ENCODE measurements around the gene PSMF1.
A peak's percentile ranks its signal among the peaks of the same experiment; 100 is the strongest.

Gene PSMF1

GRCh38 chr20:1102016-1102415 lies 16.4 kb upstream of the PSMF1 start:
- H3K27me3 ChIP-seq (ENCODE audit: control insufficient read depth, insufficient read depth, low read length), result no peaks in the 10 kb centered on the region

DNA sequence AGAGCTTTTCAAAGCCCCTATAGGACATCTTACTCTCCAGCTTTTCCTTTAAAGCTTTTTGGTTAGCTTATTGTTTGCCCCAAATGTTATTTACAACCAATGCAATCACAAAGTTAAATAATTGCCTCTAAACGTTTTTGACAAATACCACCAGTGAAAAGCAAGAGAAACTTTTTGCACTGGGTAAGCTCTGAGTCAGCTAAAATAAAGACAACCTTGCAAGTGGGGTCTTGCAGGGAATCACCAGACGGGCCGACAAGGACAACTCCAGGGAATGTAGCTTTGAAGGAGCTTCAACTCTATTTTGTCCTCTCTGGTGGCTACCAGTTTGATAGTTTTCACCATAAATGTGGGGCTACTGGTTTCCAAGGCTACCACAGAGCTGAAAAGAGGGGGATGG lies 14.7 kb upstream of the PSMF1 start:
- H3K4me3 ChIP-seq (ENCODE audit: low read depth, low read length), result no peak overlapping the region
- no peaks in the 10 kb centered on the region for H3K36me3 ChIP-seq (ENCODE audit: control insufficient read depth, insufficient read depth, low read length)
- H3K9me3 ChIP-seq (ENCODE audit: control insufficient read depth, insufficient read depth, low read length), result no peaks in the 10 kb centered on the region
- H3K27me3 ChIP-seq (ENCODE audit: control insufficient read depth, insufficient read depth, low read length), result no peaks in the 10 kb centered on the region
- no peaks in the 10 kb centered on the region for H3K4me1 ChIP-seq (ENCODE audit: control insufficient read depth, insufficient read depth, low read length)
- no peak overlapping the region for H3K9ac ChIP-seq (ENCODE audit: low read depth, low read length)

More at GRCh38 chr20:1102016-1102415, 16.4 kb upstream of the PSMF1 start:
- no peak overlapping the region for H3K9ac ChIP-seq (ENCODE audit: low read depth, low read length)
- no peak overlapping the region for H3K4me3 ChIP-seq (ENCODE audit: low read depth, low read length)
- H3K4me1 ChIP-seq (ENCODE audit: control insufficient read depth, insufficient read depth, low read length), result no peaks in the 10 kb centered on the region
- H3K9me3 ChIP-seq (ENCODE audit: control insufficient read depth, insufficient read depth, low read length), result no peaks in the 10 kb centered on the region
- no peaks in the 10 kb centered on the region for H3K36me3 ChIP-seq (ENCODE audit: control insufficient read depth, insufficient read depth, low read length)

GRCh38 chr20:1105599-1106194 lies 12.7 kb upstream of the PSMF1 start:
- no peaks in the 10 kb centered on the region for H3K9me3 ChIP-seq (ENCODE audit: control insufficient read depth, insufficient read depth, low read length)
- H3K36me3 ChIP-seq (ENCODE audit: control insufficient read depth, insufficient read depth, low read length), result no peaks in the 10 kb centered on the region
- H3K27me3 ChIP-seq (ENCODE audit: control insufficient read depth, insufficient read depth, low read length), result no peaks in the 10 kb centered on the region
- H3K9ac ChIP-seq (ENCODE audit: low read depth, low read length), result no peak overlapping the region
- no peaks in the 10 kb centered on the region for H3K4me1 ChIP-seq (ENCODE audit: control insufficient read depth, insufficient read depth, low read length)
- H3K4me3 ChIP-seq (ENCODE audit: low read depth, low read length), result no peak overlapping the region

DNA sequence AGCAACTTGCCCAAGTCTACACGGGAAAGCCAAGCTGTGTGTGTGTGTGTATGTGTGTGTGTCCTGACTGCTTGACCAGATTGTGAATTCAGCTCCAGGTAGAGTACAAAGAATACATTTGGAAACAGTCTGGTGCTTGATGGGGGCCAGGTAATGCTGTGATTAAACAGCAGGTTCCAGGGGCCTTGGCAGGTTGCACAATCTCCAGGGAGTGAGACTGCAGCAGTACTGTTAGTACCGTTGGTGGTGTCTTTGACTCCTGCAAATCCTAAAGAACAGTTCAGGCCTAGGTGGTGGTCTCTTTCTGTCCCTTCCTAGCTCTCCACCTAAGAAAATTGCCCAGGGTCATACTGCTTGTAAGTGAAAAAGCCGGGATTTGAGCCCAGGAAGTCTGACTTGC lies 11.2 kb upstream of the PSMF1 start:
- no peak overlapping the region for H3K9ac ChIP-seq (ENCODE audit: low read depth, low read length)
- no peaks in the 10 kb centered on the region for H3K4me1 ChIP-seq (ENCODE audit: control insufficient read depth, insufficient read depth, low read length)
- no peaks in the 10 kb centered on the region for H3K36me3 ChIP-seq (ENCODE audit: control insufficient read depth, insufficient read depth, low read length)
- no peaks in the 10 kb centered on the region for H3K27me3 ChIP-seq (ENCODE audit: control insufficient read depth, insufficient read depth, low read length)
- H3K9me3 ChIP-seq (ENCODE audit: control insufficient read depth, insufficient read depth, low read length), result no peaks in the 10 kb centered on the region
- H3K4me3 ChIP-seq (ENCODE audit: low read depth, low read length), result no peak overlapping the region

GRCh38 chr20:1108437-1108920 lies 9.9 kb upstream of the PSMF1 start:
- H3K27me3 ChIP-seq (ENCODE audit: control insufficient read depth, insufficient read depth, low read length), result no peaks in the 10 kb centered on the region
- H3K36me3 ChIP-seq (ENCODE audit: control insufficient read depth, insufficient read depth, low read length), result no peaks in the 10 kb centered on the region
- no peaks in the 10 kb centered on the region for H3K9me3 ChIP-seq (ENCODE audit: control insufficient read depth, insufficient read depth, low read length)
- no peak overlapping the region for H3K9ac ChIP-seq (ENCODE audit: low read depth, low read length)
- H3K4me3 ChIP-seq (ENCODE audit: low read depth, low read length), result no peak overlapping the region
- H3K4me1 ChIP-seq (ENCODE audit: control insufficient read depth, insufficient read depth, low read length), result no peaks in the 10 kb centered on the region

DNA sequence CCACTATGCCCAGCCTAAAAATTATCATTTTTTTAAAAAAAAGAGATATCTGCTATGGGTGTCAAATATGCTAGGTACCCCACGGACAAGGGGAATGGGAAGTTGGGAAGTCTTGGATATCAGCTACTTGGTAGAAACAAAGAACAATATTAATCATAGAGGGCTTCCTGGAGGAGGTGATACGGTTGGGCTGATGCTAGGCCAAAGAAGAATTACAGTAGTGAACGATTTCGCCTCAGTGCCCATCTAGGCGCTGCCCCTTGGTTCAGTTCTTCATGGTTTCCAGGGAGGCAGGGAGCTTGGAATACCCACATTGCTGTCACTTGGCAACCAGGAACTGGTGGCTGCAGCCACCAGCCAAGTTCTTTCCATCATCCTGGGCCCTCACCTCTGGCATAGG lies 5.5 kb upstream of the PSMF1 start:
- no peak overlapping the region for H3K4me3 ChIP-seq (ENCODE audit: low read depth, low read length)
- H3K9me3 ChIP-seq (ENCODE audit: control insufficient read depth, insufficient read depth, low read length), result no peaks in the 10 kb centered on the region
- H3K27me3 ChIP-seq (ENCODE audit: control insufficient read depth, insufficient read depth, low read length), result peaks cover 2% of the 10 kb centered on the region
- peaks cover 2% of the 10 kb centered on the region for H3K4me1 ChIP-seq (ENCODE audit: control insufficient read depth, insufficient read depth, low read length)
- H3K9ac ChIP-seq (ENCODE audit: low read depth, low read length), result no peak overlapping the region
- no peaks in the 10 kb centered on the region for H3K36me3 ChIP-seq (ENCODE audit: control insufficient read depth, insufficient read depth, low read length)

DNA sequence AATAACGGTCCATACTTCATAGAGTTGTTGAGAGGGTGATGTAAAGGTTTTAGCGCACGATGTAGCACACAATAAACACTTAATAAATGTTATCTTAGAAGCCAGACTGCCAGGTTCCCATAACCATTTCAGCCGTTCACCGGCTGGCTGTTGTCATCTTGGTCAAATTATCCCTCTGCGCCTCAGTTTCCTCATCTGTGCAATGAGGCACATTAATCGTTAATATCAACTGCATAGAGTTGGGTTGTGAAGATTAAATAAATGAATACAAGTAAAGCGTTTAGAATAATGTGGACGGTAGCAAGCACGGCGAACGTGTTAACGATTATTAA lies 432 bp upstream of the PSMF1 start:
- peaks cover 6% of the 10 kb centered on the region for H3K36me3 ChIP-seq (ENCODE audit: control insufficient read depth, insufficient read depth, low read length)
- H3K9ac ChIP-seq (ENCODE audit: low read depth, low read length), result peak overlapping the region; percentile 0
- peak overlapping the region; percentile 99 for H3K4me3 ChIP-seq (ENCODE audit: low read depth, low read length)
- H3K27me3 ChIP-seq (ENCODE audit: control insufficient read depth, insufficient read depth, low read length), result peaks cover 2% of the 10 kb centered on the region
- peaks cover 5% of the 10 kb centered on the region for H3K4me1 ChIP-seq (ENCODE audit: control insufficient read depth, insufficient read depth, low read length)
- no peaks in the 10 kb centered on the region for H3K9me3 ChIP-seq (ENCODE audit: control insufficient read depth, insufficient read depth, low read length)

- H3K27me3 ChIP-seq (ENCODE audit: control insufficient read depth, insufficient read depth, low read length), result peaks cover 2% of the 10 kb centered on the region
- peaks cover 5% of the 10 kb centered on the region for H3K4me1 ChIP-seq (ENCODE audit: control insufficient read depth, insufficient read depth, low read length)
- H3K9ac ChIP-seq (ENCODE audit: low read depth, low read length), result peak overlapping the region; percentile 94
- H3K36me3 ChIP-seq (ENCODE audit: control insufficient read depth, insufficient read depth, low read length), result peaks cover 6% of the 10 kb centered on the region
- no peaks in the 10 kb centered on the region for H3K9me3 ChIP-seq (ENCODE audit: control insufficient read depth, insufficient read depth, low read length)
- peak overlapping the region; percentile 99 for H3K4me3 ChIP-seq (ENCODE audit: low read depth, low read length)
These were observed 715 bp downstream of the PSMF1 start for GRCh38 chr20:1119128-1119505.

DNA sequence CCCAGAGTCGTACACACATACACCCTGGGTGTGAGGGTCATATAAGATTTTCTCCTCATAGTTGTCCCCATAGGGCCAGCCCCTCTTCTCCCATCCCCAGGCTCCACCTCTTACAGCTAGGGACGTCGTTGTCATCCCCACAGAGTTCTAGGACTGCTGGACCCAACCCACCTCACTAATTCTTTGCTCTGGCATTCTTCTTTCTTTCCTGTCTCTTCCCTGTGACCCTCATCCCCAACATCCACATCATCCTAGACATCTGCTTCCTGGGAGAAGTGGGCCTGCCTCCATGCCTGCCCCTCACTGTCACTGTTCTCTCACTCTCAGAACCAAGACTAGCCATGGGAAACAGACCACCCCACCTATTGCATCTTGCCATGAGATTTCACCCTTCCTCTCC lies 1.1 kb downstream of the PSMF1 start:
- peak overlapping the region; percentile 94 for H3K9ac ChIP-seq (ENCODE audit: low read depth, low read length)
- peak overlapping the region; percentile 99 for H3K4me3 ChIP-seq (ENCODE audit: low read depth, low read length)
- peaks cover 6% of the 10 kb centered on the region for H3K36me3 ChIP-seq (ENCODE audit: control insufficient read depth, insufficient read depth, low read length)
- H3K27me3 ChIP-seq (ENCODE audit: control insufficient read depth, insufficient read depth, low read length), result peaks cover 2% of the 10 kb centered on the region
- H3K9me3 ChIP-seq (ENCODE audit: control insufficient read depth, insufficient read depth, low read length), result no peaks in the 10 kb centered on the region
- H3K4me1 ChIP-seq (ENCODE audit: control insufficient read depth, insufficient read depth, low read length), result peaks cover 5% of the 10 kb centered on the region

DNA sequence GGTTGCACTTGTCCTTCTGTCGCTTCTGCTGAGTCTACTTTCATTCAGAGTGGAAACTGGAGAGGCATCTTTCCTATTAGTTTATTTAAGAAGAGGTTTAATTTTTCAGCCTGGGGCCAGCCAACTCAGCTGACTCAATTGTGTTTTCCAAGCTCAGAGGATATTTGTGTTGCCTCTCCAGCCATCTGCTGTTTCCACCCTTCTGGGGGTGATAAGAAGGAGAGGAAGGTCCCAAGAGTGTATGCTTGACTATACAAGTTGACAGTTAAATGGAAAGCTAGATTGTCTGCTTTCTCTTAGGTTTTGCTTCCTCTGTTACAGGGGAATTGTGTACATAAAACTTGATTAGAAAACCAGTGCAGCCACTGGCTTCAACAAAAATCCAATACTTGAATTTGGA lies 3.0 kb downstream of the PSMF1 start:
- no peak overlapping the region for H3K9ac ChIP-seq (ENCODE audit: low read depth, low read length)
- no peak overlapping the region for H3K4me3 ChIP-seq (ENCODE audit: low read depth, low read length)
- peaks cover 5% of the 10 kb centered on the region for H3K4me1 ChIP-seq (ENCODE audit: control insufficient read depth, insufficient read depth, low read length)
- H3K27me3 ChIP-seq (ENCODE audit: control insufficient read depth, insufficient read depth, low read length), result peaks cover 2% of the 10 kb centered on the region
- no peaks in the 10 kb centered on the region for H3K9me3 ChIP-seq (ENCODE audit: control insufficient read depth, insufficient read depth, low read length)
- peaks cover 11% of the 10 kb centered on the region for H3K36me3 ChIP-seq (ENCODE audit: control insufficient read depth, insufficient read depth, low read length)

- Histone ChIP-seq H3K4me3 (ENCODE audit: low read depth, low read length) (no peak overlapping the region), H3K4me1 (ENCODE audit: control insufficient read depth, insufficient read depth, low read length) (peaks cover 5% of the 10 kb centered on the region), H3K27me3 (ENCODE audit: control insufficient read depth, insufficient read depth, low read length) (no peaks in the 10 kb centered on the region), H3K9me3 (ENCODE audit: control insufficient read depth, insufficient read depth, low read length) (no peaks in the 10 kb centered on the region), H3K36me3 (ENCODE audit: control insufficient read depth, insufficient read depth, low read length) (peaks cover 19% of the 10 kb centered on the region), H3K9ac (ENCODE audit: low read depth, low read length) (no peak overlapping the region)
These were observed 4.2 kb downstream of the PSMF1 start for GRCh38 chr20:1122388-1123315.

DNA sequence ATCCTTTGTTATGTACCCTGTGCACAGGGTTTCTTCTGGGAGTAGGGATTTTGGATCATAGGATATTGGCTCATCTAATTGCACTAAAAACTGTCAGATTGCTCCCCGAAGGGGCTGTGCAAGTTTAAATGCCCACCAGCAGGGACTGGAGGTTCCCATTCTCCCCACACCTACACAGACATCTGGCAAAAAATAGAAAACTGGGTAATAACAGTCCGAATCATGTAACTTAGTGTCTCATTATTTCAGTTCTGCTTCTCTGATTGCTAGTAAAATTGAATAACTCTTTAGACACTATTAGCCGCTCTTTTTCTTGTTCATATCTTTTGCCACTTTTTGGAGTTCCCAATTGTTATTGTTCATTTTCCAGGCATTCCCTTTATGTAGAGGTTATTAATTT lies 5.3 kb downstream of the PSMF1 start:
- H3K9ac ChIP-seq (ENCODE audit: low read depth, low read length), result no peak overlapping the region
- peaks cover 19% of the 10 kb centered on the region for H3K36me3 ChIP-seq (ENCODE audit: control insufficient read depth, insufficient read depth, low read length)
- H3K4me1 ChIP-seq (ENCODE audit: control insufficient read depth, insufficient read depth, low read length), result no peaks in the 10 kb centered on the region
- no peaks in the 10 kb centered on the region for H3K9me3 ChIP-seq (ENCODE audit: control insufficient read depth, insufficient read depth, low read length)
- no peak overlapping the region for H3K4me3 ChIP-seq (ENCODE audit: low read depth, low read length)
- H3K27me3 ChIP-seq (ENCODE audit: control insufficient read depth, insufficient read depth, low read length), result no peaks in the 10 kb centered on the region
